ENCODE data around the gene SCD5.

SCD5 gene

DNA sequence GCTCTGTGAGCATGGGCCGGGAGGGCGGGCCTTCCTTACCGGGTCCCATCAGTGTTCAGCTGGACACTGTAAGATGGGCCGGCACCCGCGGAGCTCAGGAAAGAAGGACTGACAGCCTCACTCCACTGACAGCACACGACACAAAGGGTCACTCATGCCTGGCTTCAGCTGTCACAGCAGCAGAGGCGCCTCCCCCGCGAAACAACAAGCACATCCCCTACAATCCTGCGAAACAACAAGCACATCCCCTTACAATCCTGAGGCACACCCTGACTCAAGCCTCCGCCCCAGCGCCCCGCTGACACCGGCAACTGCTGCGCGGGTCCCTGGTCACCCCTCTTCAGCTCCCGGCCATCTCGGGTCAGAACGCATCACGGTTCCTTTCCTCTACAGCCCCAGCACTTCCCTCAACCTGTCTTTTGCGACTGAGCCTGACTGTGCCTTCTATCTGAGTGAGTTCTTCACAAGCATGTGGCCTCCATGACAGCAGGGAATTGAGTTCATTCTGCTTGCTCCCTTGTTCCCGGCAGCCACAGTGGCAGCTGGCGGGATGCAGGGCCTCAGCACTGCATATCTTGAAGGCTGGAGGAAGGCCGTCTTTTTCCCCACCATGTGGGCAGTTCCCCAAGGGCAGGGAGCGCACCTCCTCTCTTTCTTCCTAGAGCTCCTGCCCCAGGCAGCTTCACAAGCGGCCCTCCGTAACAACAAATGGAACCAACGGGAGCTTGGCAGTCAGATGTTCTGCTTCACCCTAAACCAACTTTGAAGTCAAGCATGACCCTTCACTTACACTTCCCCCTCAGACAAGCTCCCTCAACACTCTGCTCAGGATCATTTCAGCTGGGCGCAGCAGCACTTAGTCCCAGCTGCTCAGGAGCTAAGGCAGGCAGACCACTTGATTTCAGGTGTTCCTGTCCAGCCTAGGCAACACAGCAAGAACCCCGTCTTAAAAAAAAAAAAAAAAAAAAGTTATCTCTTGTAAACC, 39.6 kb downstream of the SCD5 start:
- no peak for DNase-seq

DNA sequence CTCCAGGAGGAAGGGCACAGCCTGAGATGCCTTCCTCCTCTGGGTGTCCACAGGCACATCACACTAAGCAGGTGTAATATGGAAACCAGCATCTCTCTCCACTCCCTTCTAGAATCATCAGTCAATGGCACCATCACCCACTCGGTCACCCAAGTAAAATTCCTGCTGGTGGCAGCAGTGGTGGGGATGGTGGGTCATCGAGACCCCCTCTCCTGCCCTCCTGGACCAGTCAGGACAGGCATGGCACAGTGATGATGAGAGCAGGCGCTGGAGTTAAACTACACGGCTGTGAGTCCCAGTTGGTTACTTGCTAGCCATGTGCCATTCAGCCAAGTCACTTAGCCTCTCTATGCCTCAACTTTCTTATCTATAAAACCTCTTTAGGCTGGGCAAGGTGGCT, 42.5 kb downstream of the SCD5 start:
- no peak for DNase-seq

DNA sequence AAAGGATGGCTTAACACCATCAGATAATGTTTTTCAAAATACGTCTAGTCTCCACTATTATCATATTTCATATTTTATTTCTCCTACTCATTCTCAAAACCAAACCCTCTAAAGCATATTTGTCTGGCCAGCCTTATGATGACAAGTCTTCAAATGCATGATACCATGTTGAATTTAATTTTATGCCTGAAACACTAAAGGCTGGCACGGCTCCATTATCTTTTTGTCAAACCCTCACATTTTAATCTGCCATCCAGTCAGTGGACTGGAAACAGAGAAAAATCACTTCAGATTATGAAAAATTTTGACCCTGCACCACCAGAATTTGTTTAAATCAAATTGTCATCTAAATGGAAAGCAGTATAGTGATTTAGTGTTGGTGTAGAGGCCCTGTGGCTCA, 42.9 kb downstream of the SCD5 start:
- no peak for DNase-seq

DNA sequence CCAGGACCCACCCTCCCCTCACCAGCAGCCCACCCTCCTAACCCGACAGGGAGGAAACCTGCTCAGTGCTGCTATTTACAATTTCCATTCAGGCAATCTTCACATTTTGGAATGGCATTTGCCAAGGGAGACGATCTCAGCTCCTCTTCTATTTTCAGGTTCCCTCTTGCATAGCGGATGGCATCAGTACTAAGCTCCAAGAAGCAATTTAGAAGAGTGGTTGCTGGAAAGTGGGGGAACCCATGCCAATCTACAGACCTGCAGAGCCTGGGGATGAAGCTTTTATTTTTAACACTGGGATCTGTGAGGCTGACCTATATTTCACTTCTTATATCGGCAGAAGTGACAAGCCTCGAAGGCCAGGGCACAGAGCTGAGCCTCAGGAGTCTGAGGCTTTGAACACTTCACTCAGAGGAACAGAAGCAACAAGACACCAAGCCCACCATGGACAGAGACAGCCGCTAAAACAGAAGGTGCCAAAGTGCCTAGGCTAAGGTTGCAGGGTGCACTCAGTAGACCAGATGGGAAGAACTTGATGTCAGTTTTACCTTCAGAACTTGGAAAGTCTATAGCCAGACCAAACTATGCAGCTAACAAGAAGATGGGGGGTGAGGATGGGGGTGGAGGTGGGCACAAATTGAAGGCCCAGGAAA, 44.0 kb downstream of the SCD5 start:
- DNase-seq: no peak

DNA sequence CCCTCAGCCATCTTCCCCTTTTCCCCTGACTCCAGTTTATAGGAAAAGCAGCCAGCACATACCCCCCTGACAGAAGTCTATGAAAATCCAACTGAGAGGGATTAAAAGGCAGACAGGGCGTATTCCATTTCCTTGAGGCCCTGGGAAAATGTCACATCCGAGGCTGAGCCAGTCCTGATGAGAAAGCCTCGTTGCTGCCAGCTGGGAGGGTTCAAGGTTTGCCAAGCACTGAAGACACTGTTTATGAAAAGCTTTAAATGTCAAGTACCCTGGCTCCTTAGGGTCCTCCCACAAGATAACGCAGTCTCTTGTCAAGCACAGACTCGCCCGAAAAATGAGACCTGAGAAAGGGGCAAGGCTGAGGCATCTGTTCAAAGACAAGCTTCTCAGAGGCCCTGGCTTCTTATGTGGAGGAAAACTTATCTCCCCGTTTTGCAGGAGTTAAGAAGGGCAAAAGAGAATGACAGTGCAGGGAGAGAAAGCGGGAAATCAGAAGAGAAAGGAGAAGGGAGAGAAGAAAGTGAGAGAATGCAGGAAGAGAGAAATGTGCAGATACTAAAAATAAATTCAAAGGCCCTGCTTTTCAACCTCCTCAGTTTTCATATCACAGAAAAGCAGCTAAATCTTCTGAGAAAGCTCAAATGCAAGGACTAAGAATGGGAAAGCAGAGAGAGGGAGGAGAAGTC, 44.7 kb downstream of the SCD5 start:
- DNase-seq: no peak

DNA sequence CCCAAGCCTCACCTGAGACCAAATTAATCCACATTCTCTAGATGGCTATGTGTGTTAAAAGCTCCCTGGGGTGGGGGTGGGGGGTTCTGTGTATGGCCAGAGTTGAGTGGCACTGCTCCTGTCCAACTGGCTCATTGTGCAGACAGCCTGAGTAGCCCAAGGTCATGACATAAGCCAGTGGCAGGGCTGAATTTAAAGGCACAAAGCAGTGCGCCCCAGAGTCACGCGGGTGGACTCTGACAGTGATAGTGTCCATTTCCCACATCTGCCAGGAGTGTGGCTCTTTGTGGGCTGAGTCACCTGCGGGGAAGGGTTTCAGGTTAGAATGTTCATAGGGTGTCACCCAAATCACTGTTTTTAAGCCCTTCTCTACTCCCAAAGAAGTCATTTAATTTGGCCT, 45.4 kb downstream of the SCD5 start:
- DNase-seq: no peak

DNA sequence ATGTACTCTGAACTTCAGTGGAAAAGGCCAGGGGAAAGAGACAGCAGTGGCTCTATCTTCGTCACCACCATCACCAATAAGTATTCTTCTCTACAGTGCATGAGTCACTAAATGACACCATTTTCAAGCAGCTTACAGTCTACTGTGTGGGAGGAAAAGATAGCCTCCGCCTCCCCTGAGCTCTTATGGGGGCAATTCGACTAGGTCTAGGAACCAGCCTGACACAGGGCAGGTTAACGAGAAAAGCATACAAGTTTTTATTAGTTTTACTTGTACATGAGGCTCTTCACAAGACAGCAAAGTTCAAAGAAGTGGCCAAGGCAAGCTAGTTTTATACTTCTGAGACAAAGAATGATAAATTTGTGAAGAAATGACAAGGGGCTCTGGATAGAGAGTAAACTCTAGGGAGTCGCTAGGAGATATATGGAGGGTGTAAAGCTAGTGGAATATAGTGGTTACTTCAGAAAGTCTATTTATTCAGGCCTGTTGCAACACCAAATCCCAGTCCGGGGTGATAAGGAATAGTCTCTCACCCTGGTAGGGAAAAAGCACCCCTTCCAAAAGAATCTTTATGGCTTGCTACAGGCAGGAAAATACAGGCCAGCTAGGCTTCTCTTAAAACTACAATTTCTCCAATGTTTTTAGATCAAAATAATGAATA, 49.7 kb downstream of the SCD5 start:
- no peak for DNase-seq

DNA sequence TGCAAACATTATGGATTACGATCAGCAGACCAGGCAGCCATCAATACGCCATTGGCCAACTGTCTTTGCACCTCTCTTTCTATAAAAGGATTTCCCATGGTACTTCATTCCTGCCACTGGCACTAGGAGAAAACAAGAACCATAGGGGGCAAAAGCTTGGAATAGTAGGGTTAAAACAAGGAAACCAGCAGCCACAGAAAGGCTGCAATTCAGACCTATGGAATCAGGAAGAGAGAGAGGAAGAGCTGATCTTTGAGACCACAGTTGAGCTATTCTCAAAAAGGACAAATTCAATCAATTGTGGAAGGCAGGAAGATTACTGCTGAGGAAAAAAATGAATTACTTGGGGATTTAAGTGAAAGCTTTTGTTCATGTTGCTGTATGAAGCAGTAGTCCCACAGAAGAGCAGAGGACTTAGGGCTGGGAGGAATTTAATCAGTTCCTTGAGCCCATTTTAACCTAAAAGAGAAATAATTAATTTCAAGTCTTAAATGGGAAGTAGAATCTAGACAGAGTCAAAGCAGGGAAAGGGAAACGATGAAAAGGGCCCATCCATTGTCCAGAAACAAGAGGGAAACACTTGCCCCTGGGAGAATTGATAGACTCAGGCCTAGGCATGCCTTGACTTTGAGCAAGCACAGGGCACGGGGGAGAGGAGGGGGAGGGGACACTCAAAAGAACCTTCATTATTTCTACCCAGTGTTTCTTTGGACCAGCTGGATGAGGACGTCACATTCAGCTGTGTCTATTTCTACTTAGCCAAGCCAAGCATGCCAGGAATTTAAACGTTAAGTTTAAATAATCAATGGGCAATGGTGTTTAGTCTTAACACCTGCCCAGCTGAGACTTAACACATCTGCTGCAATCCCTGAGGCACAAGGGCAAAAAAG, 50.7 kb downstream of the SCD5 start:
- no peak for DNase-seq

DNA sequence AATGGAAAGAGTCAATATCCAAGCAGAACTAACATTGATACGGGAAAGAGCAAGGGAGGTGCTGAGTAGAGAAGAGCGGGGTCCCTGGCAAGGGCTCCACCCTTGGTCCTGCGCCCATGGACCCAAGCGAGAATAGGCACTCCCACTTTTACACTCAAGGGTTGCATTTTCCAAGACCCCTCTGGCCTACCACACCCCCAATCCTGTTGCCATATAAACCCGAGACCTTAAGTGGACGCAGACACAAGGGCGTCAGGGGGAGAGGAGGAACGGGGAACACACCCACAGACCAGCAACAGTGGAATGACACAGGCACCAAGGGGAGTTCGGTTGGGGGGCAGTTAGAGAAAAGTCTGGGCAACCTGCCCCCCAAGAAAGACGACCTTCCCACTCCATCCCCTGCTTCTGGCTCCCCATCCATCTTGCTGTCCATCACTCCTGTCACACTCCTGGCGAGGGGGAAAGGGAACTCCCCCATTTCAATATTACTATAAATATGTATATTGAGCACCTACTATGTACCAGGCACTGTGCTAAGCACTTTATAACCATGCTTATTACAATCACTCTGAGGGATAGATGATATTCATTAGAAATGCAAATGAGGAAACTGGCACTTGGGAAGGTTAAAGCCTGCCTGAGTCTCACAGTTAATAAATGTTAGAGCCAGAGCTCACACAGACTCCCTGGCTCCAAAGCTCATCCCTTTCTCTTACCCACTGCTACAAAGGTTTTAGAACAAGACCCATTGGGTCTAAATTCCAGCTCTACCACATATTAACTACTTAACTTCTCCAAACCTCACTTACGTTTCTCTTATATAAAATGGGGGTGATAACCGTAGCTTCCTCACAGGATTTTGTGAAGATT, 51.7 kb downstream of the SCD5 start:
- no peak for DNase-seq

DNA sequence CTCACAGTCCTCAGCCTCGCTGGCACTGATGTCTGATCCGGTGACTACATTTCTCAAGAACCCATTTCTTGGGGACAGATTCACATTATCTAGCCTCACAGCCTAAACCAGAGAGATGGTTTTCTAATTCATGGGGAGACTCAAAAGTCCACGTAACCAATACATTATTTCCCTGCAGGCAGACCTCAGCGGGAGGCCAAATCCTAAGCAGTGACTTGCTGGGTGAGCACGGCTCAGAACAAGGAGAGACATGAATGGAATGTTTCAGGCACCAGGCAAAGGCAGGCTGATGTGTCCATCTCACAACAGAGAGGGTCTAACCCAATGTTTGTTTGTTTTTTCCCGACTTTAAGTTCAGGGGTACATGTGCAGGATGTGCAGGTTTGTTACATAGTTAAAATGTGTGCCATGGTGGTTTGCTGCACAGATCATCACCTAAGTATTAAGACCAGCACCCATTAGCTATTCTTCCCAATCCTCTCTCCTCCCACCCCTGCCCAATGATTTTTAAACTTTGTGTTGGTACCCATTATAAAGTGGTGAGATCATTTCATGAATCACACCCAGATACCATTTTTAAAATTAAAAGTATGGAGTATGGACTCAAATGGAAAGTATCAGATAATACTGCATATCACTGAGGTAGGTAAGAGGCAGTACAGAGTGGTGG, 53.3 kb downstream of the SCD5 start:
- no peak for DNase-seq

DNA sequence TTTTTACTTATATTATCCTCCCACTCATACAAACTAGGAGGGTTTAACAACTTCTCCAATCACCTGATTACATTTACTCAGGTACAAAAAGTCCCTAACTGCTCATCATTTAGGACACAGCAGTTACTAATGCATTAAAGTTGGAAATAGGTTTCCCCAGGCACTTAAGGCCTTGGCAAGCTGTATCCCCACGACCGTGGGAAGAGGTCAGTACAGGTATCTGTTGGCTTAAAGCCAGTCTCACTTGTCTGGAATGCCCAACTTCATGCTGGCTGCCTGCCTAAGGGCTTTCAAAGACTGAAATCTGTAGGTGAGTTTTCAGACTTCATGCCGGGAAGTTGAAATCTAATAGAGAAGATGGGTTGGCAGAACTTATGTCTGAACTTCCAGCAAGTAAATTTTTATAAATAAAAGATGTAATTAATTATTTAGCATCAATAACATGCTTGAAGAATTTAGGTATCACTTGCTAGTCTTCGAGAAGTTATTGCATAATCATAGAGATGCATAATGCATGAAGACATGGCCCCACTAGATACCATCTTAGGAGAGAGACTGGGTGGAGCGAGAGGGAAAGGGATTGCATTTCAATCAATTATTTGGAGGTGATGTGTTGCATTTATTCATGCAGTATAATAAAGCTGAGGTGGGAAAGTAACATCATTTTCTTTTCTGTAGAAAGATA, 54.2 kb downstream of the SCD5 start:
- no peak for DNase-seq

DNA sequence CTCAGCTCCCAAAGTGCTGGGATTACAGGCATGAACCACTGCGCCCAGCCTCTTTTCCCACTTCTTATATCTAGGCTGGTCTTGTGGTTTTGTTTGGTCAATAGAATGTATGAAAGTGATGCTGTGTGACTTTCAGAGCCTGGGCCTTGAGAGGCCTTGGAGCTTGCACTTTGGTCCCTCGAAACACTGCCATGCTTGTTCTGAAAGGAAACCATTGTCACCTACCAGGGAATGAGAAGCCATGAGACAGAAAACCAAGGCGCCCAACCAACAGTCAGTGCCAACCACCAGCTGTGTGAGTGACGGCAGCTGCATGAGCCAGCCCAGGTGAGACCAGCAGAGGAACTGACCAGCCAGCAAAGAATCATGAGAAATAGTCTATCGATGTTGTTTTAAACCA, 57.4 kb downstream of the SCD5 start:
- DNase-seq: no peak

DNA sequence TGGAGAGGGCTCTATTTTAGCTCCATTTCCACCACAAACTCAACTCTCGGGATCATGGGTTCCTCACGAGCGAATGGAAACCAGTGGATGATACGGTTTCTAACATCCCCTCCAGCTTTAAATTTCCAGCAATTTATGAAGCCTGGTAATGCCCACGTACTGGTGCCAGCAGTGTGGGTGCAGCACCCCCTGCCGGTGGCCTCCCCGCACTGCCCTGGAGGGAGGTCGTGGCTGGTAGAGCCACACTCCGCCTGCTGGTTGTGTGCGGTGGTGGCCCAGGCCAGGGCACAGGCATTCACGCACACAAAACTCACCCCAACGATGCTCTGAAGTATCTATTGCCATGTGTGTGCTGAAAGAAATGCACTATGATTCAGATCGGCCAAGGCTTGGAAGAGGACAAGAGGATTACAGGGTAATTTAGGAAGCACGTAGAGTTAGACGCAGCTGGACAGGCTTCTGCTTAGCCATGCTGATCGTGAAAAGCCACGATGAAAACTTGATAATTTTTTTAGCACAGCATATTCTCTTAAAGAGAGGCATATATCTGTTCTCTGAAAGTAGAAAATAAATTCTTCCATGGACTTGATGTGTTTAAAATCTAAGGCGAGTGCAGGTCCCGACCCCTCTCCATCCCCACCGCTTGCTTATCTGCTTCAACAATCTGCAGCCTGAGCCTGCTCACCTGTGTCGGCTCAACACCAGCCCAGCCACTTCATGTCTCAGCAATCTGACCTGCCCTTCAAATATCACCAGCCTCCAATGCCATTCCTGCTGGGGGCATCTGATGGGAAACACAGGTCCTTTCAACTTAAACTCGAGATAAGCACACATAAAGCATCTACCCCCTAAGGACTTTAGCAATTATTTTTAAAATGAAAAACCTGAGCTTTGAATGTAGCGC, 59.1 kb downstream of the SCD5 start:
- peak; percentile 47 for DNase-seq

DNA sequence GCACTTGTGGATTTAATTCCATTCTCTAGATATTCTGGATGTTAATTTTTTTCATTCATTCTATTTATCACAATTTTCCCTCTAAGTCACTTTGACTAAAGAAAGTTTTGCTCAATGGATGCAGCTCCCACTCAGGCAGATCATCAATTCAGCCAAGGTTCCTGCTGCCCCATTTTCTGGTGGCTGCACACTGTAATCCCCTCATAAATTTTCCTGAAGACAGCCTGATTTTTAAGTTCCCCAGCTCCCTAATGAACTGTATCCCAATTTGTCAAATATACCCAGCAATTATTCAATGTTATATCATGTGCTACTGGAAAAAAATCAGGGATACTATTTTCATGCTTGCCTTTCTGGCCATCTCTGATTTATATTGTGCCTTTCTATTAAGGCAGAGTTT, 61.2 kb downstream of the SCD5 start:
- no peak for DNase-seq

DNA sequence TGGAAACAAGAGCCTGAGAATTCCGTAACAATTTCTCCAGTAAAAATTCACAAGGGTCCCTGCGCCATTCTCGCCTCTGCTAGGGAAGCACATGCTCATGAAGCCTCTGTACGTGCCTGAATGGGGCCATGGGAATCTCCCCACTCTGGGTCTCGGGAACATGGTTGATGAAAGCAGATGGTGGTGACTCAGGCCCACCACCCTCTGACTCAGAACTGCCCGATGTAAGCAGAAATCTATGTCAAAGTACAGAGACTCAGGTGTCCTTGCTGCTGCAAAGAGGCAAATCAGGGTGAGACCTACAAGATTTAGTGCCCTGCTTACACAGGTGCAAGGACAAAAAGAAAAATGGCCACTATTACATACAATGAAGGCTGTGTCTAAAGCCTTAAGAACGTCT, 65.0 kb downstream of the SCD5 start:
- DNase-seq: no peak

DNA sequence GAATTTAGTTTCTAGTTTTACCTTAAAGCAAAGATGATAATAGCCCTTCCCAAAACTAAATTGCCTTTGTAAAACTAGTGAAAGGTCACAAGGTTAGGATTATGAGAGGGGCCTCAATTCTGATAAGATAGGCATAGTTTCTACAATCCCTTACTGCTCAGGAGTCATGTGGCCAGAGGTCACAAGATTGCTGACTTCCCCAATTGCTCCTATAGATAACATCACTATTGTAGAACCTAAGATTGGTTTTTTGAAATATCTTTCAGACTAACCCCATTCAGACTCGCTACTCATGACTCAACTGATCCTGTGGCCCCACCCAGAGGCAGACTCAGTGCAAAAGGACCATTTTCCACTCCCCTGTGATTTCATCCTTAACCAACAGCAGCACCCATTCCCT, 70.3 kb downstream of the SCD5 start:
- DNase-seq: no peak

DNA sequence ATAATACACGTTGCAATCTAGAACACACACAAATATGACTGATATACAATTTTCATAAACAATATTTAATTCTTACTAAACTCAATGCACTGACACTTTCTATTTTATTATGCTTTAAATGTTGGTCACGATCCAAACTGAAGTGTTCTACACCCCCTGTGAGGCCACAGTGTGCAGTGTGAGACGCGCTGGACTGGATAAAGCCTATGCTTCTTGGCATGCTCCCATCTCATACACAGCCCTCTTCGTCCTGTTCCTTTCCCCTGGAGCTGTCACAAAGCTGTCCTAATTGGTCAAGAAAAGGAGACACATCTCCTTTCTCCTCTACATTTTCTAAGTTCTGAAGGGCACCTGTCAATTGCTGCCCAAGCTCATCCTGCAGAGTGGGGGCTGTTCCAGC, 72.0 kb downstream of the SCD5 start:
- no peak for DNase-seq

DNA sequence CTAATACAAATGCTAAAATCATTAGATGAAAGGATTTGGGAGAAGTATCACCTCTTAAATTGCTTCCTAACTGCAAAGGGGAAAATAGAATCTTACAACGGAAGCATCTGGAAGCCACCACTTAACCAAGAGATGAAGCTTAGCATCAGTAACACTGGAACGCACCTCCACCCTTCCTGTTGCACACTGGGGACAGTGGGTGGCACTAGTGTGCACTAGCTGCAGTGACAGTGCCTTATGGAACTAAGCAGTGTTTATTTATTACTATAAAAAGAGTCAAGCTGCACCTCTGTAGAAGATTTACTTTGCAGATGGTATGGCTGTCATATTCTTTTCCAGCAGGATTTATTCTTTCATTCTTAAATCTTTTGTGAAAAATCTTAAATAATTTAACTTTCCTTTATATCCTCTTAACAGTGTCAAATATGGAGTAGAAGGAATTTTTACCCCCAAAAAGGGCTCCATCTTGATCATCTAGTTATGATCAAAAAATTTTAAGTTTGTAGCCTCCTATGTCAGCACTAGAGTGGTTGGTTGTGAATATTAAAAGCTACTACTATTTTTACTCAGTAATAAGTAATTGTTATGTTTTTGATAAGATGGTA, 76.7 kb downstream of the SCD5 start:
- no peak for DNase-seq

All from CD4-positive, alpha-beta T cell treated with Interleukin-6 for 4 hours (primary cell).